Activated CD4-positive, CD25-positive, alpha-beta regulatory T cell treated with anti-CD3 and anti-CD28 coated beads, Interleukin-2, amount 50 U/mL, for 72 hours (primary cell): ENCODE measurements around the gene NUTM2D.
"Not testable (repeated sequence)": the region's sequence is repeated elsewhere in the genome, so short reads cannot be mapped to it uniquely, and the experiment has no call there.

Source experiments
- DNase-seq: peaks from one replicate; pipeline ENCODE4 v3.0.0; 2021

NUTM2D gene

GRCh38 chr10:87383149-87383857, 25.8 kb downstream of the NUTM2D start:
- not testable (repeated sequence) for DNase-seq

GRCh38 chr10:87384283-87384682, 26.7 kb downstream of the NUTM2D start:
- not testable (repeated sequence) for DNase-seq

- DNase-seq, result not testable (repeated sequence)
These were observed 28.3 kb downstream of the NUTM2D start for GRCh38 chr10:87385762-87386360.

GRCh38 chr10:87391360-87391759, 33.8 kb downstream of the NUTM2D start:
- not testable (repeated sequence) for DNase-seq

GRCh38 chr10:87396206-87396605, 38.7 kb downstream of the NUTM2D start:
- not testable (repeated sequence) for DNase-seq

- not testable (repeated sequence) for DNase-seq
These were observed 40.9 kb downstream of the NUTM2D start for GRCh38 chr10:87398436-87398835.

GRCh38 chr10:87407516-87408467, 50.2 kb downstream of the NUTM2D start:
- DNase-seq, result not testable (repeated sequence)

GRCh38 chr10:87413921-87414320, 56.4 kb downstream of the NUTM2D start:
- DNase-seq, result not testable (repeated sequence)
